DMS153 treated with DMSO at 0.1 percent for 48 hours (cell line): Measurements from ENCODE around the gene CORIN.
A peak's percentile ranks its signal among the peaks of the same experiment; 100 is the strongest.

Experiments
- DNase-seq: peaks from one replicate; lab custom pipeline; 2025; ENCODE audit not compliant: unreplicated experiment; lab: John Stamatoyannopoulos, UW

Gene CORIN

GRCh38 chr4:47836641-47837093 lies 1.2 kb downstream of the CORIN start:
- peak; percentile 35 for DNase-seq

- DNase-seq: no peak
These were observed 2.4 kb downstream of the CORIN start for GRCh38 chr4:47835494-47835893.

- DNase-seq: peak; percentile 9
These were observed 6.7 kb downstream of the CORIN start for GRCh38 chr4:47831026-47831679.

GRCh38 chr4:47830265-47831025 lies 7.4 kb downstream of the CORIN start:
- no peak for DNase-seq

- DNase-seq: no peak
These were observed 8.4 kb downstream of the CORIN start for GRCh38 chr4:47829438-47829837.

GRCh38 chr4:47827343-47828047 lies 10.4 kb downstream of the CORIN start:
- no peak for DNase-seq

- no peak for DNase-seq
These were observed 13.0 kb downstream of the CORIN start for GRCh38 chr4:47824840-47825239.

GRCh38 chr4:47819178-47819577 lies 18.7 kb downstream of the CORIN start:
- DNase-seq: no peak

GRCh38 chr4:47817275-47817674 lies 20.6 kb downstream of the CORIN start:
- DNase-seq: no peak

GRCh38 chr4:47816748-47817147 lies 21.1 kb downstream of the CORIN start:
- no peak for DNase-seq

- no peak for DNase-seq
These were observed 23.1 kb downstream of the CORIN start for GRCh38 chr4:47814618-47815295.

GRCh38 chr4:47809654-47810203 lies 28.1 kb downstream of the CORIN start:
- DNase-seq: no peak

GRCh38 chr4:47804598-47804997 lies 33.3 kb downstream of the CORIN start:
- no peak for DNase-seq

- DNase-seq: no peak
These were observed 36.3 kb downstream of the CORIN start for GRCh38 chr4:47801481-47802002.

GRCh38 chr4:47798165-47798564 lies 39.7 kb downstream of the CORIN start:
- no peak for DNase-seq

GRCh38 chr4:47791965-47792364 lies 45.9 kb downstream of the CORIN start:
- no peak for DNase-seq

GRCh38 chr4:47790105-47790504 lies 47.8 kb downstream of the CORIN start:
- no peak for DNase-seq

GRCh38 chr4:47788126-47788525 lies 49.7 kb downstream of the CORIN start:
- no peak for DNase-seq

GRCh38 chr4:47786958-47787370 lies 50.9 kb downstream of the CORIN start:
- no peak for DNase-seq

GRCh38 chr4:47785153-47785552 lies 52.7 kb downstream of the CORIN start:
- DNase-seq: no peak

- DNase-seq: no peak
These were observed 53.6 kb downstream of the CORIN start for GRCh38 chr4:47784222-47784621.
